Gastrocnemius medialis (tissue), 4 donors: Measurements from ENCODE around the gene HAUS6. TPM values are rescaled to one million over a fixed set of nuclear protein-coding genes. Genes with fewer than 3 reads are reported as not detected.
"Not testable (repeated sequence)": the region's sequence is repeated elsewhere in the genome, so short reads cannot be mapped to it uniquely, and the experiment has no call there.

Experiments
- ATAC-seq, 2 donors: fragments of 150-250 bp; one replicate each; pipeline ENCODE4 v1.9.1; 2016
- DNase-seq, 2 donors: peaks; one replicate each; pipeline ENCODE4 v3.0.0-alpha.2; 2019
- H3K27ac ChIP-seq, 4 donors: fragments of 200-600 bp; sonication (generic); 1 replicate in 1 of 4; 2 replicates in 3 of 4; pipeline ENCODE4 v1.5.1; 2016 to 2018; ENCODE audit warnings: mild to moderate bottlenecking in 2 of 4, moderate library complexity in 1 of 4
- H3K27me3 ChIP-seq, 3 donors: fragments of 200-600 bp; sonication (generic) in 2 of 3; 1 replicate in 1 of 3; 2 replicates in 2 of 3; pipeline versions ENCODE4 v1.5.1 to v1.6.0; 2016 to 2019; ENCODE audit warnings: mild to moderate bottlenecking in 1 of 3, moderate library complexity in 1 of 3
- H3K36me3 ChIP-seq, 2 donors: fragments of 200-600 bp; sonication (generic) in 1 of 2; one replicate each; pipeline ENCODE4 v1.5.1; 2017 to 2018
- H3K4me1 ChIP-seq, 2 donors: fragments of 200-600 bp; sonication (generic) in 1 of 2; one replicate each; pipeline ENCODE4 v1.5.1; 2016 to 2017; ENCODE audit warnings: mild to moderate bottlenecking in 2 of 2
- H3K4me3 ChIP-seq, 4 donors: fragments of 200-600 bp; sonication (generic) in 3 of 4; 1 replicate in 1 of 4; 2 replicates in 3 of 4; pipeline ENCODE4 v1.5.1; 2016 to 2019; ENCODE audit warnings: mild to moderate bottlenecking in 2 of 4
- H3K9me3 ChIP-seq, 3 donors: fragments of 200-600 bp; sonication (generic) in 2 of 3; 1 replicate in 1 of 3; 2 replicates in 2 of 3; pipeline ENCODE4 v1.5.1; 2016 to 2019
- CTCF ChIP-seq, 5 experiments: fragments of 450-650 bp in 3 of 5; fragments of 200-600 bp in 2 of 5; sonication (generic) in 2 of 5; IDR thresholded peaks in 4 of 5; conservative IDR thresholded peaks in 1 of 5; 1 replicate in 4 of 5; 2 replicates in 1 of 5; pipeline ENCODE4 v1.5.1; 2016 to 2019; ENCODE audit warnings: antibody characterized with exemption in 5 of 5, mild to moderate bottlenecking in 3 of 5, moderate library complexity in 3 of 5
- POLR2A ChIP-seq, 2 donors: fragments of 450-650 bp; IDR thresholded peaks; one replicate each; pipeline ENCODE4 v1.6.1; 2017; ENCODE audit warnings: antibody characterized with exemption in 2 of 2, mild to moderate bottlenecking in 2 of 2, moderate library complexity in 2 of 2
- in situ Hi-C, 4 donors: fragments of 200-750 bp; cut with MboI; loops; one replicate each; pipeline versions ENCODE4 v1.15.0 to v1.8.0; 2017; ENCODE audit warnings: low sequenced_read_pairs in 4 of 4
- intact Hi-C: fragments of 100-400 bp; cut with DNase I; formaldehyde crosslinking; loops from one replicate; pipeline ENCODE4 v1.15.1; 2023; ENCODE audit warnings: low total_unique reads
- total RNA-seq, 4 donors: library from RNA; depleted of rRNA; stranded (reverse); fragments of >200 nt; gene quantifications; one replicate each; pipeline versions ENCODE4 v1.1.0 to v1.2.3, GENCODE V29; 2016

Gene HAUS6
- total RNA-seq, 4 donors from 2014 or later, result 3.7 to 6.3 (median 5.3) TPM

- Histone ChIP-seq H3K36me3 (no peaks in the 10 kb centered on the region), H3K27me3 (peaks cover 0 to 8% (median 0%) of the 10 kb centered on the region in 3 donors), H3K4me3 (no peak overlapping the region), H3K9me3 (no peaks in the 10 kb centered on the region), H3K4me1 (no peaks in the 10 kb centered on the region), H3K27ac (no peak overlapping the region)
- ATAC-seq (no peak), DNase-seq (no peak)
- in situ Hi-C loops (loop anchor here (5.0 to 25.0 kb wide), 3 partner anchors 769 to 1214 kb away; no protein-coding TSS in a partner anchor), intact Hi-C loops (loop anchor here (5.0 kb wide), 1 partner anchor 1214 kb away; no protein-coding TSS in a partner anchor)
- TF ChIP-seq CTCF (IDR thresholded peaks at IDR 0.05 in 4 of 5, conservative IDR thresholded peaks at IDR 0.05 in 1 of 5), result no peak
- TF ChIP-seq POLR2A (IDR thresholded peaks at IDR 0.05), result no peak
Observed at GRCh38 chr9:19026375-19026774, 76.3 kb downstream of the HAUS6 start.

- Histone ChIP-seq H3K4me1 (no peaks in the 10 kb centered on the region), H3K27ac (no peak overlapping the region), H3K27me3 (no peaks in the 10 kb centered on the region), H3K4me3 (no peak overlapping the region), H3K36me3 (no peaks in the 10 kb centered on the region), H3K9me3 (no peaks in the 10 kb centered on the region)
- intact Hi-C loops (no loop called here), in situ Hi-C loops (loop anchor here in 3 of 4 donors (10.0 to 25.0 kb wide), 2 partner anchors 586 to 768 kb away; no protein-coding TSS in a partner anchor)
- no peak for TF ChIP-seq POLR2A (IDR thresholded peaks at IDR 0.05)
- TF ChIP-seq CTCF (IDR thresholded peaks at IDR 0.05 in 4 of 5, conservative IDR thresholded peaks at IDR 0.05 in 1 of 5), result no peak
- DNase-seq (no peak), ATAC-seq (no peak)
Observed at GRCh38 chr9:19023078-19023477, 79.6 kb downstream of the HAUS6 start.

- no peak overlapping the region for H3K27ac ChIP-seq
- TF ChIP-seq POLR2A (IDR thresholded peaks at IDR 0.05) (no peak), CTCF (IDR thresholded peaks at IDR 0.05 in 4 of 5, conservative IDR thresholded peaks at IDR 0.05 in 1 of 5) (no peak)
- ATAC-seq, result no peak
- H3K9me3 ChIP-seq, result no peaks in the 10 kb centered on the region
- DNase-seq, result no peak
- no peaks in the 10 kb centered on the region for H3K27me3 ChIP-seq
- no peaks in the 10 kb centered on the region for H3K4me1 ChIP-seq
- H3K36me3 ChIP-seq, result no peaks in the 10 kb centered on the region
- in situ Hi-C loops (loop anchor here in 3 of 4 donors (10.0 to 25.0 kb wide), 2 partner anchors 585 to 767 kb away; no protein-coding TSS in a partner anchor), intact Hi-C loops (no loop called here)
- H3K4me3 ChIP-seq, result no peak overlapping the region
Observed at GRCh38 chr9:19022206-19022605, 80.5 kb downstream of the HAUS6 start.

DNA sequence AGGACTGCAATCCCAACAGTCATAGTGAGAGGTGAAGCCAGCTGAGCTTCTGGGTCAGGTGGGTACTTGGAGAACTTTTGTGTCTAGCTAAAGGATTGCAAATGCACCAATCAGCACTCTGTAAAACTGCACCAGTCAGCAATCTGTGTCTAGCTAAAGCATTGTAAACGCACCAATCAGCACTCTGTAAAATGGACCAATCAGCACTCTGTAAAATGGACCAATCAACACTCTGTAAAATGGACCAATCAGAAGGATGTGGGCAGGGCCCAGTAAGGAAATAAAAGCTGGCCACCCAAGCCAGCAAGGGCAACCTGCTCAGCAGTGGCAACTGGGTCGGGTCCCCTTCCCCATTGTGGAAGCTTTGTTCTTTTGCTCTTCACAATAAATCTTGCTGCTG is 81.1 kb downstream of the HAUS6 start:
- intact Hi-C loops, ATAC-seq: not testable (repeated sequence)
- in situ Hi-C loops, result loop anchor here in 3 of 4 donors (10.0 to 25.0 kb wide), 2 partner anchors 584 to 767 kb away; no protein-coding TSS in a partner anchor

DNA sequence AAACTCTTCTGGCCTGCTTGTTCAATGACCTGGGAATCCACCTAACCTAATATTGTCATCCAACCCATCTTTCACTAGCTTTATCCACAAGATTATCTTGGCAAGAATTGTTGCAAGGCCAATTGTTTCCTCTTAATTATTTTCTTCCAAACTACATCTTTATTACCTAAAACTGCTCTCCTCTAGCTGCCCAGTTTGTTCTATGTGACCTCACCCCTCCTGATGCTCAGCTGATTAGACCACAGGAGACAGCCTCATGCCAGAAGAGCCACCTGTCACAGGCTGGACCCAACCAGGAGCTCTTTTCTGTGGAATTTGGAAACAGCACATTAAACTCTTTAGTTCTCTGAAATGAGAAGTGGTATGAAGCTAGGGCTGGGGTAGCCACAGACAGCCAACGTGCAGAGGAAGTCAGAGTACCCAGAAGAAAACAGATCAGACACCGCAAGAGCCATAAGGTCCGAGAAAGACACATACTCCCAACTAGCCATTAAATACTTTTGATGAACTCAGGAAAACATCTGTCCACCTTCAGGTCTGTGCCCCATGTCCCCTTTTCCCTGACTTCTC is 81.7 kb downstream of the HAUS6 start:
- H3K9me3 ChIP-seq, result no peaks in the 10 kb centered on the region
- in situ Hi-C loops, result loop anchor here in 3 of 4 donors (10.0 to 25.0 kb wide), 2 partner anchors 584 to 766 kb away; no protein-coding TSS in a partner anchor
- H3K27ac ChIP-seq, result no peak overlapping the region
- H3K36me3 ChIP-seq, result no peaks in the 10 kb centered on the region
- TF ChIP-seq CTCF (IDR thresholded peaks at IDR 0.05 in 4 of 5, conservative IDR thresholded peaks at IDR 0.05 in 1 of 5) (no peak), POLR2A (IDR thresholded peaks at IDR 0.05) (no peak)
- H3K27me3 ChIP-seq, result no peaks in the 10 kb centered on the region
- DNase-seq (no peak), ATAC-seq (no peak)
- no peaks in the 10 kb centered on the region for H3K4me1 ChIP-seq
- intact Hi-C loops, result no loop called here
- H3K4me3 ChIP-seq, result no peak overlapping the region

More for the DNA sequence above, 81.1 kb downstream of the HAUS6 start:
- not testable (repeated sequence) for H3K4me1 ChIP-seq, H3K9me3 ChIP-seq, H3K4me3 ChIP-seq, H3K27ac ChIP-seq, H3K36me3 ChIP-seq, DNase-seq, H3K27me3 ChIP-seq
